ENCODE results near the gene THBD. TPM values are rescaled to one million over a fixed set of nuclear protein-coding genes. Genes with fewer than 3 reads are reported as not detected.

The THBD gene
- polyA plus RNA-seq, 1 donor: 5.7 TPM

- peak overlapping the region; percentile 32 for H3K4me3 ChIP-seq (ENCODE audit: low read length)
- H3K36me3 ChIP-seq (ENCODE audit: control insufficient read depth, insufficient read depth, low read length): no peaks in the 10 kb centered on the region
- no peaks in the 10 kb centered on the region for H3K4me1 ChIP-seq (ENCODE audit: control insufficient read depth, insufficient read depth, low read length)
- WGBS (ENCODE audit: insufficient coverage, low lambda C conversion rate): no CpG with 5 or more reads among the region's 24 CpGs
- DNase-seq: no peak
- no peaks in the 10 kb centered on the region for H3K9me3 ChIP-seq (ENCODE audit: control insufficient read depth, low read depth, low read length)
- peak overlapping the region; percentile 1 for H3K27ac ChIP-seq (ENCODE audit: low read length)
- H3K27me3 ChIP-seq (ENCODE audit: control insufficient read depth, insufficient read depth, low read length): no peaks in the 10 kb centered on the region
These were observed 35.4 kb upstream of the THBD start for GRCh38 chr20:23084845-23085365.

- no peak for DNase-seq
- WGBS (ENCODE audit: insufficient coverage, low lambda C conversion rate): no CpG with 5 or more reads among the region's 17 CpGs
- Histone ChIP-seq H3K36me3 (ENCODE audit: control insufficient read depth, insufficient read depth, low read length) (no peaks in the 10 kb centered on the region), H3K27ac (ENCODE audit: low read length) (peak overlapping the region; percentile 1), H3K9me3 (ENCODE audit: control insufficient read depth, low read depth, low read length) (no peaks in the 10 kb centered on the region), H3K4me1 (ENCODE audit: control insufficient read depth, insufficient read depth, low read length) (no peaks in the 10 kb centered on the region), H3K4me3 (ENCODE audit: low read length) (peak overlapping the region; percentile 32), H3K27me3 (ENCODE audit: control insufficient read depth, insufficient read depth, low read length) (no peaks in the 10 kb centered on the region)
These were observed 34.9 kb upstream of the THBD start for GRCh38 chr20:23084282-23084844.

- no peaks in the 10 kb centered on the region for H3K4me1 ChIP-seq (ENCODE audit: control insufficient read depth, insufficient read depth, low read length)
- peak overlapping the region; percentile 17 for H3K27ac ChIP-seq (ENCODE audit: low read length)
- DNase-seq: no peak
- H3K9me3 ChIP-seq (ENCODE audit: control insufficient read depth, low read depth, low read length): no peaks in the 10 kb centered on the region
- H3K27me3 ChIP-seq (ENCODE audit: control insufficient read depth, insufficient read depth, low read length): no peaks in the 10 kb centered on the region
- no peaks in the 10 kb centered on the region for H3K36me3 ChIP-seq (ENCODE audit: control insufficient read depth, insufficient read depth, low read length)
- H3K4me3 ChIP-seq (ENCODE audit: low read length): peak overlapping the region; percentile 32
- no CpG with 5 or more reads among the region's 15 CpGs for WGBS (ENCODE audit: insufficient coverage, low lambda C conversion rate)
These were observed 34.2 kb upstream of the THBD start for GRCh38 chr20:23083553-23084220.

- Histone ChIP-seq H3K4me3 (ENCODE audit: low read length) (peak overlapping the region; percentile 32), H3K9me3 (ENCODE audit: control insufficient read depth, low read depth, low read length) (no peaks in the 10 kb centered on the region), H3K27me3 (ENCODE audit: control insufficient read depth, insufficient read depth, low read length) (no peaks in the 10 kb centered on the region), H3K4me1 (ENCODE audit: control insufficient read depth, insufficient read depth, low read length) (no peaks in the 10 kb centered on the region), H3K27ac (ENCODE audit: low read length) (peak overlapping the region; percentile 17), H3K36me3 (ENCODE audit: control insufficient read depth, insufficient read depth, low read length) (no peaks in the 10 kb centered on the region)
- DNase-seq: no peak
- WGBS (ENCODE audit: insufficient coverage, low lambda C conversion rate): 87% methylated on average over 3 of the region's 9 CpGs
These were observed 33.5 kb upstream of the THBD start for GRCh38 chr20:23082846-23083552.

GRCh38 chr20:23081263-23081819, 31.9 kb upstream of the THBD start:
- Histone ChIP-seq H3K4me3 (ENCODE audit: low read length) (no peak overlapping the region), H3K4me1 (ENCODE audit: control insufficient read depth, insufficient read depth, low read length) (no peaks in the 10 kb centered on the region)

GRCh38 chr20:23080521-23080920, 31.0 kb upstream of the THBD start:
- DNase-seq: no peak
- peaks cover 2% of the 10 kb centered on the region for H3K27me3 ChIP-seq (ENCODE audit: control insufficient read depth, insufficient read depth, low read length)
- H3K4me3 ChIP-seq (ENCODE audit: low read length): no peak overlapping the region
- no peaks in the 10 kb centered on the region for H3K4me1 ChIP-seq (ENCODE audit: control insufficient read depth, insufficient read depth, low read length)
- WGBS (ENCODE audit: insufficient coverage, low lambda C conversion rate): 100% methylated on average over 1 of the region's 10 CpGs
- H3K27ac ChIP-seq (ENCODE audit: low read length): no peak overlapping the region
- no peaks in the 10 kb centered on the region for H3K9me3 ChIP-seq (ENCODE audit: control insufficient read depth, low read depth, low read length)
- no peaks in the 10 kb centered on the region for H3K36me3 ChIP-seq (ENCODE audit: control insufficient read depth, insufficient read depth, low read length)

More at GRCh38 chr20:23081263-23081819, 31.9 kb upstream of the THBD start:
- WGBS (ENCODE audit: insufficient coverage, low lambda C conversion rate): no CpG with 5 or more reads among the region's 9 CpGs
- H3K27ac ChIP-seq (ENCODE audit: low read length): no peak overlapping the region
- no peak for DNase-seq
- H3K9me3 ChIP-seq (ENCODE audit: control insufficient read depth, low read depth, low read length): no peaks in the 10 kb centered on the region
- H3K27me3 ChIP-seq (ENCODE audit: control insufficient read depth, insufficient read depth, low read length): peaks cover 2% of the 10 kb centered on the region
- no peaks in the 10 kb centered on the region for H3K36me3 ChIP-seq (ENCODE audit: control insufficient read depth, insufficient read depth, low read length)

- H3K4me1 ChIP-seq (ENCODE audit: control insufficient read depth, insufficient read depth, low read length): no peaks in the 10 kb centered on the region
- DNase-seq: no peak
- no peaks in the 10 kb centered on the region for H3K9me3 ChIP-seq (ENCODE audit: control insufficient read depth, low read depth, low read length)
- 93% methylated on average over 2 of the region's 2 CpGs for WGBS (ENCODE audit: insufficient coverage, low lambda C conversion rate)
- peaks cover 2% of the 10 kb centered on the region for H3K27me3 ChIP-seq (ENCODE audit: control insufficient read depth, insufficient read depth, low read length)
- no peaks in the 10 kb centered on the region for H3K36me3 ChIP-seq (ENCODE audit: control insufficient read depth, insufficient read depth, low read length)
- H3K4me3 ChIP-seq (ENCODE audit: low read length): no peak overlapping the region
- no peak overlapping the region for H3K27ac ChIP-seq (ENCODE audit: low read length)
These were observed 30.5 kb upstream of the THBD start for GRCh38 chr20:23079926-23080325.

GRCh38 chr20:23079016-23079351, 29.5 kb upstream of the THBD start:
- Histone ChIP-seq H3K4me3 (ENCODE audit: low read length) (no peak overlapping the region), H3K36me3 (ENCODE audit: control insufficient read depth, insufficient read depth, low read length) (no peaks in the 10 kb centered on the region), H3K4me1 (ENCODE audit: control insufficient read depth, insufficient read depth, low read length) (no peaks in the 10 kb centered on the region), H3K9me3 (ENCODE audit: control insufficient read depth, low read depth, low read length) (no peaks in the 10 kb centered on the region), H3K27ac (ENCODE audit: low read length) (no peak overlapping the region), H3K27me3 (ENCODE audit: control insufficient read depth, insufficient read depth, low read length) (peaks cover 2% of the 10 kb centered on the region)
- DNase-seq: no peak
- 90% methylated on average over 2 of the region's 6 CpGs for WGBS (ENCODE audit: insufficient coverage, low lambda C conversion rate)

- H3K4me1 ChIP-seq (ENCODE audit: control insufficient read depth, insufficient read depth, low read length): no peaks in the 10 kb centered on the region
These were observed 29.0 kb upstream of the THBD start for GRCh38 chr20:23078351-23079015.

GRCh38 chr20:23077277-23077676, 27.8 kb upstream of the THBD start:
- Histone ChIP-seq H3K36me3 (ENCODE audit: control insufficient read depth, insufficient read depth, low read length) (no peaks in the 10 kb centered on the region), H3K4me1 (ENCODE audit: control insufficient read depth, insufficient read depth, low read length) (no peaks in the 10 kb centered on the region), H3K27ac (ENCODE audit: low read length) (no peak overlapping the region), H3K4me3 (ENCODE audit: low read length) (no peak overlapping the region), H3K9me3 (ENCODE audit: control insufficient read depth, low read depth, low read length) (no peaks in the 10 kb centered on the region), H3K27me3 (ENCODE audit: control insufficient read depth, insufficient read depth, low read length) (peaks cover 2% of the 10 kb centered on the region)
- no CpG with 5 or more reads among the region's 4 CpGs for WGBS (ENCODE audit: insufficient coverage, low lambda C conversion rate)
- no peak for DNase-seq

More at GRCh38 chr20:23078351-23079015, 29.0 kb upstream of the THBD start:
- H3K36me3 ChIP-seq (ENCODE audit: control insufficient read depth, insufficient read depth, low read length): no peaks in the 10 kb centered on the region
- WGBS (ENCODE audit: insufficient coverage, low lambda C conversion rate): 93% methylated on average over 3 of the region's 5 CpGs
- no peak overlapping the region for H3K4me3 ChIP-seq (ENCODE audit: low read length)
- no peak overlapping the region for H3K27ac ChIP-seq (ENCODE audit: low read length)
- peaks cover 2% of the 10 kb centered on the region for H3K27me3 ChIP-seq (ENCODE audit: control insufficient read depth, insufficient read depth, low read length)
- no peaks in the 10 kb centered on the region for H3K9me3 ChIP-seq (ENCODE audit: control insufficient read depth, low read depth, low read length)
- DNase-seq: no peak
